ENCODE measurements around the gene GRIN3A.

Gene GRIN3A

GRCh38 chr9:101705135-101705661 is 33.2 kb downstream of the GRIN3A start:
- peak; percentile 2 for DNase-seq

DNA sequence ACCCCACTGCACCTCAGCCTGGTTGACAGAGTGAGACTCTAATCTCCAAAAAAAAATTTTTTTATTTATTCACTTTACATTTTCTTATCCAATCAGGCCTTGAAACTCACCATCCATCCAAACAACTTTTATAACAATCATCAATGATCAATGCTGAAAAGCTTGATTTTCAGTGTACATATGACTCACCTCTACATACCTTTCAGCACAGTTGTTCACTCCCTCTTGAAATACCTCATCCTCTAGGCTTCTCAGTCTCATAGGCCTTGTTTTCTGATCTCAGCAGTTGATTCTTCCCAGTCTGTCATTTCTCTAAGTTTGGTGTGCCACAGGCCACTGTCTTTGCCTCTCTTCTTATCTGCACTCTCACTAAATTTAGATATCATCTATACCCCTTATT is 36.2 kb downstream of the GRIN3A start:
- DNase-seq = no peak

- no peak for DNase-seq
These were observed 44.7 kb downstream of the GRIN3A start for GRCh38 chr9:101693546-101694336.

DNA sequence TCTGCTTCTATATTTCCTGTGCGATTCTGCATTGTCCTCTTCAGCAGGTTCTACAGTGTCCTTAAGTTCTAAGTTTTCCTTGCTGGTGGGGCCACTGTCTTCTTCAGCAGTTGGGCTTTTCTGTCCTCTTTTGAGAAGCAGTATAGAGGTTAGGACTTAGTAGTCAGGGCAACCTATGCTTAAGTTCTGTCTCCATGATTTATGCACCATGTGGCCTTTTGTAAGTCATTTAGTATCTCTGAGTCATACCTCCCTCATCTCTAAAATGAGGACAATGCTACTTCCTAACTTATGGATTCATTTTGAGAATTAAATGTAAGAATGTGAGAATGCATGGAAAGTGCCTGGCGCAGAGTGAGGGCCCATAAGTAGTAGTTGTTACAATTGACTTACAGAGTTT is 46.8 kb downstream of the GRIN3A start:
- DNase-seq = no peak

- no peak for DNase-seq
These were observed 49.4 kb downstream of the GRIN3A start for GRCh38 chr9:101689039-101689438.

DNA sequence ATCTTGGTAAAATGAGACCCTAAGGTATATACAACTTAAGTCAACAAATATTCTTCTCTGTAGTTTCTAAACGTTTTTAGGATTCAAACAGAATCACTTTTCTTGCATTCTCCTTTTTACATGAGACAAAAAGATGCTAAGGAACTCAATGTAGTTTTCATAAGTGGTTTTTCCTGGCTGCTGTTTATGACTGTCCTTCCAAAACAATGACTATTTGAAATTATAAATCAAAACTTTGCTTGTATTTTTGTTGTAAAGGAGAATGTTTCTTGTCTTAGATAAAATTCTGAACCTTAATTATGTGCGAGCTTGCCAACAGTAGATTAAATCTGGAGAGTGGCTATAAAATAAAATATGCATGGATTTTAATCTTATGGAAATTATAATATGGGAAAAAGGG is 53.8 kb downstream of the GRIN3A start:
- no peak for DNase-seq

DNA sequence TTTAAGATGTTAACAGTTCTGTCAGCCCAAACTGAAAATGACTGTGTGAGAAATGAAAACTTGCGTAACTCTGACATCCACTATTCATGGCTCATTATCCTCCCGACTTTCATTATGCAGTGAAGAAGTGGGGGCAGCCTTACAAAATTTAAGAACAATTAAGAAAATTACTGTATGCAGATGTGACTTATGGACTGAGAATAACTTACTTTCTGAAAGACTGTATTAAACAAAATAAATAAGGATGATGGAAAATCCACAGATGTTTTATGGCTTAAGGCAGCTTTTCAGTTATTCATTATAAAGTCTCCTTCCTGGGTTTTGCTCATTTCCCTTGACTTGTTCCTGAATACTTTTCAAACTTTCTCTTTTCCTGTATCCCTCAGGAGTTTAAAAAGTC is 55.2 kb downstream of the GRIN3A start:
- DNase-seq = no peak

- no peak for DNase-seq
These were observed 60.6 kb downstream of the GRIN3A start for GRCh38 chr9:101677861-101678260.

DNA sequence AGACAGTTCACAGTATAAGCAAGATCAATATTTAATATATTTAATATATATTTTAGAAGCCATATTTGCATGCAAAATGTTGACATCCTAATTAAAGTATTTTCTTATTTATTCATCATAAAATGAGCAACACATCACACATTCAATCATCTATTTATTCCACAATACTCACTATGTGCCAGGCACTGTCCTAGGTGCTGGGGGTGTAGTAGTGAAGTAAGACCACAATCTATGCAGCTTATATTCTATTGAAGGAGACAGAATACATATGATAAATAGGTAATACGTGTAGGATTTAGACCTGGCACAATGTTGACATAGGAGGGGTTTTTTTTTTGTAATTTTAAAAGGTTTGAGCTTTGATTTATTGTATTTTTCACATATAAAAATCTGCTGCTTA is 63.1 kb downstream of the GRIN3A start:
- no peak for DNase-seq

DNA sequence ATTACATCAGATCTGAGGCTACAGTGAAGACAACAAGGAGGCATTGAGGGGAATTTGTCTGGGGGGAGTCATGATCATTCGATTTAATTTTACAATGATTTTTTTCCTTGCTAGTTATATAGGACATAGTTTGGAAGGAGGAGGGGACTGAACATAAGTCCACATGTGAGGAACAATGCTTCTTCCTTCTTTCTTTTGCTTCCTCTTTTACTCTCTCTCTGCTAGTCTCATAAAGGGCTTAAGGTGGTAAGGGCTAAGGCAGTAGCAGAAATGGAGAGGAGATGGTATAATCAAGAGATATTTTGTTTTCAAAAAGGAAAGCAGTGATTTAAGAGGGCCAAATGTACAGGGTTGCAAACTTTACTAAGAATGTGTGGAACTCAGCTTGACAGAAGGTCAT is 64.3 kb downstream of the GRIN3A start:
- no peak for DNase-seq

- DNase-seq = no peak
These were observed 64.8 kb downstream of the GRIN3A start for GRCh38 chr9:101673642-101674041.

GRCh38 chr9:101671567-101671966 is 66.9 kb downstream of the GRIN3A start:
- no peak for DNase-seq

- DNase-seq = no peak
These were observed 70.0 kb downstream of the GRIN3A start for GRCh38 chr9:101668421-101668820.

DNA sequence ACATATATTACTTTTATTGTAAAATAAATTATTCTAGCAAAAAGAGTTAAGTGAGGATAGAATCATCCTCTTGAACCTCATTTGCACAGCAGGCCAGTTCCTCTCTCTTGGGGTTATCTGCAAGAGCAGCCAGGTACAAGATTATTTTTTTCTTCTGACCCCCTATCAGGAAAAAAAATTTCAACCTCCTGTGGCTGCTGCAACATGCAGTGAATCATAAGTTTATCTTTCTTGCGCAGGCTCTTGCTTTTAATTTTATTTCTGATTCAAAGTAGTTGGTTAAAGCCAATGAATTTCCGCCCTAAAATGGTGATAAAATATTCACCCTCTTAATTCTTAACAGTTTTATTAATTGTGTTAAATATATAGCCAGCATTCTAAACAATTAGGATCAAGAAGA is 74.0 kb downstream of the GRIN3A start:
- DNase-seq = no peak

DNA sequence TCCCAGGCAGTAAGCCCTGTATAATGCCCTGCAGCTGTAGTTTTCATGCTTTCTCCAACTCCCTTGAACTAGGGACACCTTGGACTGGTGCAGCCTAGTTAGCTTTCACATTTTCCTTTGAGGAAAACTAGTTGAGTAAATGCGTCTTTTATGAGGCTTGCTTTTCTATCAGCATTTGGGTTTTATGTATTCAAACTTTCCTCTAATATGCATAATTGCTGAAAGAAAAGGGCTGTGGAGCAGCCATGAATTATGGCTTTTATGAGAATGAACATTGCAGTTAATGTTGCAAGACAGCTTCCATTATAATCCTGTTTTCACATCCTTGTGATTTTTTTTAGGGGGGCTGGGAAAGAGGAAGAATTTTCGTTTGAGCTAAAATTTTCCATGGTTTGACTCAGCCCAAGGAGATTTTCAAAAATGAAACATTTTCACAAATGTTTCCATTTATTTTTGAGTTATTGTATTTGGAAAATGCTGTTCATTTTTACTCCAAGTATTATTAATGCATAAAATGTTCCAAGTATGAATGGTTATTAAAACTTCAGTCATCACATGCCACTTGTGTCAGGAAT is 85.8 kb downstream of the GRIN3A start:
- no peak for DNase-seq

GRCh38 chr9:101650142-101650541 is 88.3 kb downstream of the GRIN3A start:
- DNase-seq = no peak

DNA sequence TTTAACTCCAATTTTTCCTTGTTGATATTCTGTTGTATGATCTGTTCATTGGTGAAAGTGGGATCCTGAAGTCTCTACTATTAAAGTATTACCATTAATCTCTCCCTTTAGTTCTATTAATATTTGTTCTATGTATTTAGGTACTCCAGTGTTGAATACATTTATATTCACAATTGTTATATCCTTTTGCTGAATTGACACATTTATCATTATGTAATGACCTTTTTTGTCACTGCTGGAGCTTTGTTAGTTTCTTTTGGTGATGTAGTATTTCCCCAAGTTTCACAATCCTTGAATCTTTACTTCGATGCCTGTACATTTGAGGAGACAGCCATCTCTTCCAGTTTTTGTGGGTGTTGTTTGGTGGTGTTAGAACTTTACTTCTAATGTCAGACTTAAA is 90.0 kb downstream of the GRIN3A start:
- DNase-seq = no peak

DNA sequence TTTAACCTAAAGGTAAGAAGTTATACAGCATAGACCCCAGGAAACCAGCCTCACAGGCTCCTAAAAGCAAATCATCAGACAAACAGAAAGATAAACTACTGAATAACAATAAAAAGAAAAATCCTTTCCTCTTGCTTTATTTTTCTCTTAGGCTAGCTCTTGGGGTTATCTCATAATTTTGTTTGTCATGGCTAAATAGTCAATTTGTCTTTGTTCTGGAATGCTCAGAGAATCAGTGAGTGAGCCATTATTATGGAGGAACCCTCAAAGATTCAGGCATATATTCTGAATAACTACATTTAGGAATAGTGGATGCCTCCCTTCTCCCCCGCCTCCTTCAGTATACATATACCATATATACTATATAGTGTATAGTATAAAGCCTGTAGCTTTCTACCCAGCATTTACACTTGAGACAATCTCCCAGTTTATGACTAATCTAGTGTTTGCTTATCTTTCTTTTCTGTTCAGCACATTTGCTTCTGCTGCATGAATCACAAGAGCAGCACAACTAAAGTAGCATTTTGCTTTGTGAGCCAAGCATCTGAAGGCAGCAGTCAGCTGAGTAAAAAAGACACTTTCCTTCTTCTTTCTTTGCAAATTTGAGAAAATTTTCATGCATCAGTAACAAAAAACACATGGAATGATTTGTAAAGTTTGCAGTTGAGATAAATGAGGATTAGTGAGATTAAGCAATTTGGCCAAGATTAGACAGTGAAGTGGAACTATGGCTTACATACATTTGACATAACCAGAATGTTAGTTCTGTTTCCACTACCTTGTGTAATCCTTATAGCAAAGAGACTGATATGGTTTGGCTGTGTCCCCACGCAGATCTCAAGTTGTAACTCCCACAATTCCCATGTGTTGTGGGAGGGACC is 98.4 kb downstream of the GRIN3A start:
- DNase-seq = no peak

- DNase-seq = no peak
These were observed 99.1 kb downstream of the GRIN3A start for GRCh38 chr9:101639311-101639710.

- no peak for DNase-seq
These were observed 102.2 kb downstream of the GRIN3A start for GRCh38 chr9:101636247-101636646.

DNA sequence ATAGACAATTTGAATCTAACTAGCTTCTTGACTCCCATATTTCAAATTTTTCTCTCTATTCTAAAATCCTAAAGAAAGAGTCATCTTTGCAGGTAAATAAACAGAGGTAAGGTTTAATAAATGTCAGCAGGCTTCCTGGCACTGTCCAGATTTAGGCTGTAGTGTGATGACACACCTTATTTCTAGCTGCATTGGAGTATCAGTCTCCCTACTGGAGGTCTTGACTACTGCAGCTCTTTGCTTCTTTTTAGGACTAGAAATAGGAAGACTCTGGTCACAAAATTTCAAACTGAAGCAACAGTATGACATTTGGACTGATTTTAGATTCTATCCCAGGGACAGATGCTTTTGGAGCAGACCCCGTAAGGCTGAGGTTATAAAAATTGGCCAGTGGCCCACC is 103.0 kb downstream of the GRIN3A start:
- DNase-seq = no peak

DNA sequence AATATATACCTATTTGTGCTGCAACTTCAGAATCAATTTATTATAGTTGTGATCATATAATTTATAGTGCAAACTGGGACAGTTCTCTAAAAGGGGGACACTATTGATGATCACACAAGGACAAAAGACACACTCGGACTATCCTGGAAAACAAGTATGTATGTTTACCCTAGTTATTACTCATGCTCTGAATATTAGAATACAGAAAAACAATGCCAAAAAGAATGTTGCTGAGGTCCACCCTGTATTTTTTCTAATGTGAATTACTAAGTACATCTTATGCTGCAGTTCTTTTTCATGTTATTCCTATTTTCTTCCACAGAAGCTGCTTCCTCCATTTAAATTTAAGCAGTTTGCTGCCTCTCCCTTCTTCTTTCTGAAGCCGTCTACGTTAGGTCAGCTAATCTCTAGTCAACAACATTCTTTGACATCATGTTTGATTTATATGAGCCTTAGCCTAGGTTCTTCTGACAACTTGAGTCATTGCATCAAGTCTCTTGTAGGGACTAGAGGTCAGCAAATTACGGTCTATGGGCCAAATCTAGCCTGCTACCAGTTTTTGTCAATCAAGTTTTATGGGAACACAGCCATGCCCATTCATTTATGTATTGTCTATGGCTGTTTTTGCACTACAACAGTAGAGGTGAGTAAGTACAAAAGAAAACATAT is 103.6 kb downstream of the GRIN3A start:
- DNase-seq = no peak

DNA sequence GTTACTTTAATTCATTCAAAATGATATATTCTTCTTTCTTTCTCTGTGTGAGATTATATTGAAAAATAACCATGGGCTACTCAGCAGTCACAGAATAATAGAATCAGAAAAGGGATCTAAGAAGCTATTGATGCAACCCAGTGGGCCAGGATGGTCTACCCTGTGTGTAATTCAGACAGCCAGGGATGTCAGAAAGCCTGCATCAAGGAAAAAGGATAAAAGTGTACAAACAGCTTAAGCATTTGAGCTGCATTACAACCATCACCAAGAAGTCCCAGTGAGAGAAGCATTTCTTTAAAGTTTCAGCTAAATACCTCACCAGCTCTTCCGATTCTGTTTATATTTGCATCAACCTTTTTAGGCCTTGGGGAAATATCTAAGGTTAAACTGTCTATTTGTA is 105.8 kb downstream of the GRIN3A start:
- no peak for DNase-seq

Data from CD4-positive, alpha-beta T cell treated with Interleukin-4 for 4 hours (primary cell).